Suprapubic skin (tissue), 4 donors: ENCODE data around the gene ALPL. TPM values are rescaled to one million over a fixed set of nuclear protein-coding genes. Genes with fewer than 3 reads are reported as not detected.

Experiments used
- DNase-seq, 2 donors: peaks; one replicate each; pipeline ENCODE4 v3.0.0-alpha.2; 2019; ENCODE audit warnings: low spot score in 2 of 2
- H3K27ac ChIP-seq: fragments of 200-600 bp; sonication (generic); one replicate; pipeline ENCODE4 v1.5.1; 2019
- H3K27me3 ChIP-seq: fragments of 200-600 bp; sonication (generic); one replicate; pipeline ENCODE4 v1.5.1; 2019
- H3K36me3 ChIP-seq: fragments of 200-600 bp; sonication (generic); one replicate; pipeline ENCODE4 v1.5.1; 2019
- H3K4me1 ChIP-seq: fragments of 200-600 bp; sonication (generic); one replicate; pipeline ENCODE4 v1.5.1; 2019
- H3K4me3 ChIP-seq: fragments of 200-600 bp; sonication (generic); one replicate; pipeline ENCODE4 v1.5.1; 2019; ENCODE audit warnings: mild to moderate bottlenecking
- H3K9me3 ChIP-seq: fragments of 200-600 bp; sonication (generic); one replicate; pipeline ENCODE4 v1.5.1; 2019
- EP300 ChIP-seq: sonication (generic); formaldehyde crosslinking; IDR thresholded peaks from one replicate; pipeline ENCODE4 v1.6.1; 2017; ENCODE audit warnings: antibody characterized with exemption
- POLR2A ChIP-seq, 2 donors: fragments of 450-650 bp; IDR thresholded peaks; one replicate each; pipeline ENCODE4 v1.6.1; 2017; ENCODE audit warnings: antibody characterized with exemption in 2 of 2, mild to moderate bottlenecking in 2 of 2, moderate library complexity in 2 of 2
- POLR2AphosphoS5 ChIP-seq, 3 donors: sonication (generic); formaldehyde crosslinking; IDR thresholded peaks; one replicate each; pipeline ENCODE4 v1.6.1; 2017; ENCODE audit warnings: antibody characterized with exemption in 3 of 3
- WGBS: methylation state at CpG from one replicate; pipeline ENCODE4 v1.1.5; 2018; 5-methylcytosine and 5-hydroxymethylcytosine counted together
- total RNA-seq, 4 donors: library from RNA; depleted of rRNA; stranded (reverse); fragments of >200 nt; gene quantifications; one replicate each; pipeline ENCODE4 v1.1.0, GENCODE V29; 2016
- TF ChIP-seq, protein P1 (sequence below), 2 donors: fragments of 200-600 bp in 1 of 2; fragments of 450-650 bp in 1 of 2; sonication (generic) in 1 of 2; IDR thresholded peaks; one replicate each; pipeline ENCODE4 v1.5.1; 2016 to 2019; ENCODE audit warnings: antibody characterized with exemption in 2 of 2, mild to moderate bottlenecking in 1 of 2, moderate library complexity in 1 of 2

ALPL gene
- total RNA-seq, 4 donors from 2014 or later: 5.1 to 9.7 (median 6.0) TPM

DNA sequence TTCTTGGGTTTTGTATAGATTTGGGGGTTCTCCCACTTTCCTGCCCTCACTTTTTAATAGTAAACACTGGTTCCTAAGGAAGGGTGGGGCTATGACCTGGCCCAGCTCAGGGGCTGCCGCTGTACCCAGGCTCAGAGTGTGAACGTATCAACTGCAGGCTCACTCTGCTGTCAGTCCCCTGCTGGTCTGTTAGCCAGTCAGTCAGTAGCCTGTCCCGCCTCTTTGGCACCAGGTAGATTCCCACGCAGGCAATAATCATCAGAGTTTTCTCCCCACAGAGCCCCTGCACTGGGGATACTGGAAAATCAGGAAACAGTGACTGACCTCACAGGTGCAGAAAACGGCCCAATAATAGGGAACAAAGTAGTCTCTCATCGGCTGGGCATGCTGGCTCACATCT is 15.0 kb upstream of the ALPL start:
- Histone ChIP-seq H3K4me1 (no peaks in the 10 kb centered on the region), H3K4me3 (no peak overlapping the region), H3K27me3 (no peaks in the 10 kb centered on the region), H3K27ac (no peak overlapping the region), H3K9me3 (no peaks in the 10 kb centered on the region), H3K36me3 (no peaks in the 10 kb centered on the region)
- TF ChIP-seq POLR2AphosphoS5 (IDR thresholded peaks at IDR 0.05): no peak
- TF ChIP-seq, protein P1, sequence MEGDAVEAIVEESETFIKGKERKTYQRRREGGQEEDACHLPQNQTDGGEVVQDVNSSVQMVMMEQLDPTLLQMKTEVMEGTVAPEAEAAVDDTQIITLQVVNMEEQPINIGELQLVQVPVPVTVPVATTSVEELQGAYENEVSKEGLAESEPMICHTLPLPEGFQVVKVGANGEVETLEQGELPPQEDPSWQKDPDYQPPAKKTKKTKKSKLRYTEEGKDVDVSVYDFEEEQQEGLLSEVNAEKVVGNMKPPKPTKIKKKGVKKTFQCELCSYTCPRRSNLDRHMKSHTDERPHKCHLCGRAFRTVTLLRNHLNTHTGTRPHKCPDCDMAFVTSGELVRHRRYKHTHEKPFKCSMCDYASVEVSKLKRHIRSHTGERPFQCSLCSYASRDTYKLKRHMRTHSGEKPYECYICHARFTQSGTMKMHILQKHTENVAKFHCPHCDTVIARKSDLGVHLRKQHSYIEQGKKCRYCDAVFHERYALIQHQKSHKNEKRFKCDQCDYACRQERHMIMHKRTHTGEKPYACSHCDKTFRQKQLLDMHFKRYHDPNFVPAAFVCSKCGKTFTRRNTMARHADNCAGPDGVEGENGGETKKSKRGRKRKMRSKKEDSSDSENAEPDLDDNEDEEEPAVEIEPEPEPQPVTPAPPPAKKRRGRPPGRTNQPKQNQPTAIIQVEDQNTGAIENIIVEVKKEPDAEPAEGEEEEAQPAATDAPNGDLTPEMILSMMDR (IDR thresholded peaks at IDR 0.05): no peak
- no peak for TF ChIP-seq POLR2A (IDR thresholded peaks at IDR 0.05)
- TF ChIP-seq EP300: no peak
- DNase-seq: no peak
- 61% methylated on average over 5 of the region's 6 CpGs for WGBS

DNA sequence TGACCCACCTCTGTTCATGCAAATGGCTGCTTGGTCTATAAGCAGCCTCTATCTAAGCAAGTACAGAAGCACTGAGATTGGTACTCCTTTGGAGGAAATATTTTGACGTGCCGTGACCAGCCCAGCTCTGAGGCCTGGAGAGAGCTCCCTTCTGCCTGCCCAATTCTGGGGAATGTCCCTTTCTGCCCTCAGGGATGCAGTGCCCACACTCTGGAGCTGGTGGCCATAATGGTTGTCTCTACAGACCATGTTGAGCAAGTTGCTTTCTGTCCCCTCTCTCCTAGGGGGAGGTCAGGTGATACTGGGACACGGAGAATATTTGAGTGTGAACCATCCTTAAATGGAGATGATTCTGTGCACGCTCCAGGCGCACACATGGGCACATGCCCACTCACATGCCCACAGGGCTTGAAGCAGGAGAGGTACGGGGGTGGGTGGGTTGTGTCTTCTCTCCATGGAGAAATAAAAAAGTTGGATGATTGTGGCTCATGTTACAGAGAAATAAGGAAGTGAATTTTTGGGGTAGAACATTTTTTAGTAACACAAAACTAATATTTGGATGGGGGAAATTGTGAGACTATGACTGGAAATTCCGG is 13.9 kb upstream of the ALPL start:
- Histone ChIP-seq H3K4me3 (no peak overlapping the region), H3K27ac (no peak overlapping the region), H3K9me3 (no peaks in the 10 kb centered on the region), H3K36me3 (no peaks in the 10 kb centered on the region), H3K4me1 (no peaks in the 10 kb centered on the region), H3K27me3 (no peaks in the 10 kb centered on the region)
- 77% methylated on average over 5 of the region's 7 CpGs for WGBS
- TF ChIP-seq POLR2A (IDR thresholded peaks at IDR 0.05) (no peak), POLR2AphosphoS5 (IDR thresholded peaks at IDR 0.05) (no peak), EP300 (no peak)
- TF ChIP-seq, protein P1 (IDR thresholded peaks at IDR 0.05): no peak
- no peak for DNase-seq

DNA sequence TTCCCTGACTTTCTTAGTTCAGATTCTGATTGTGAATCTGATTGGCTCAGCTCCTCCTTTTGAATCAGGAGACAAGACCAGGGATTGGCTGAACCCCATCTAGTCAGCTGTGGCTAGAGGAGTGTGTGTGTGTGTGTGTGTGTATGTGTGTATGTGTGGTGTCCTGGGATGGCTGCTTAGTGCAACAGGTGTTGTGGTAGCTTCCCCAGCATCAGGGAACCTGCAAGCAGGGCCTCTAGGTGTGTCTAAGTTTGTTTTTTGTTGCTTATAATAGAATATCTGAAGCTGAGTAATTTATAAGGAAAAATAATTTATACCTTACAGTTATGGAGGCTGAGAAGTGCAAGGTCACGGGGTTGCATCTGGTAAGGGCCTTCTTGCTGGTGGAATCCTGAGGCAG is 13.2 kb upstream of the ALPL start:
- Histone ChIP-seq H3K4me1 (no peaks in the 10 kb centered on the region), H3K27ac (no peak overlapping the region), H3K9me3 (no peaks in the 10 kb centered on the region), H3K36me3 (no peaks in the 10 kb centered on the region), H3K27me3 (no peaks in the 10 kb centered on the region), H3K4me3 (no peak overlapping the region)
- no peak for DNase-seq
- WGBS: 93% methylated on average over 1 of the region's 1 CpG
- TF ChIP-seq EP300: no peak
- TF ChIP-seq, protein P1 (IDR thresholded peaks at IDR 0.05): no peak
- TF ChIP-seq POLR2AphosphoS5 (IDR thresholded peaks at IDR 0.05): no peak
- TF ChIP-seq POLR2A (IDR thresholded peaks at IDR 0.05): no peak

DNA sequence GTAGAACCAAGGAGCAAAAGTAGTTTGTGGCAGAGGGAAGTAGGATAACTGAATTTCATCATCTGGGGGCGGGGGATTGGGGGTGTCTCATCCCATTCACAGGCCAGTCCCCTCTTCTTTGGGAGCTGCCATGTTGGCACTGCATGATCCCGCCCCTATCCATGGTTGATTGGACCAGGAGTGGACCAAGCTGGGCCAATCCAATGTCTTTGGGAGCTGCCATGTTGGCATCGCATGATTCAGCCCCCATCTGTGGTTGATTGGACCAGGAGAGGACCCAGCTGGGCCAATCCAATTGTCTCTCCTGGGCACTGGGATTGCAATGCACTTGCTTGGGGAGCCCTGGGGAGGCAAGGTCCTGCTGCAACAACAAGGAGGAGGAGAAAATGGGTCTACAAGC is 12.3 kb upstream of the ALPL start:
- TF ChIP-seq POLR2A (IDR thresholded peaks at IDR 0.05) (no peak), EP300 (no peak), POLR2AphosphoS5 (IDR thresholded peaks at IDR 0.05) (no peak)
- TF ChIP-seq, protein P1 (IDR thresholded peaks at IDR 0.05): no peak
- DNase-seq: no peak
- Histone ChIP-seq H3K27ac (no peak overlapping the region), H3K36me3 (no peaks in the 10 kb centered on the region), H3K27me3 (no peaks in the 10 kb centered on the region), H3K4me3 (no peak overlapping the region), H3K4me1 (no peaks in the 10 kb centered on the region), H3K9me3 (no peaks in the 10 kb centered on the region)
- 90% methylated on average over 3 of the region's 3 CpGs for WGBS

DNA sequence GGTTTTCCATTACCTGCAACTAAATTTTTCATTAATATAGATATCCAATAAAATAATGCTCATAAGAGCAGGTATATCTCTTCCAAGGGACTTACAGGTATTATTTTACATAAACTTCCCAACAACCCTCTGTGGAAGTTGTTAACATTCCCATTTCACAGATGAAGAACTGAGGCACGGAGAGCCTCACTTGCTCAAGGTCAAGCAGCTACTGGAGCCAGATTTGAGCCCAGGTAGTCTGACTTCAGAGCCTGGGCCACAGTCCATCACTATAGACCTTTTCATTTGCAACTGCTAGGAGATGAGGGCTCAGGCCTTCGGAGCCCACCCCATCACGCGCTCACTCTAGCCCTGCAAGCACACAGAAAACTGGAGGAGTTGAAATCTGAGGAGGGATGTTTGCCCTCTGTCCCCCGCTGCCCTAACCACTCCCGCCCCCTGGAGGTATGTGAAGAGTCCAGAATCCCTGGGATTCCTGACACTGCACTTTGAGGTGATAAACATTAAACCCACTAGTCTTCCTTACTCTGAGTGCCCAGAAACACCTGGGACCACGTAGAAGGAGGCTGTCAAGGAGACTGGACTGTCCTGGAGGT is 11.7 kb upstream of the ALPL start:
- Histone ChIP-seq H3K36me3 (no peaks in the 10 kb centered on the region), H3K4me1 (no peaks in the 10 kb centered on the region), H3K27ac (no peak overlapping the region), H3K4me3 (no peak overlapping the region), H3K9me3 (no peaks in the 10 kb centered on the region), H3K27me3 (no peaks in the 10 kb centered on the region)
- TF ChIP-seq, protein P1 (IDR thresholded peaks at IDR 0.05): no peak
- TF ChIP-seq EP300 (no peak), POLR2AphosphoS5 (IDR thresholded peaks at IDR 0.05) (no peak), POLR2A (IDR thresholded peaks at IDR 0.05) (no peak)
- no peak for DNase-seq
- 83% methylated on average over 7 of the region's 7 CpGs for WGBS
